ENCODE measurements around the gene DTNB.

DNA sequence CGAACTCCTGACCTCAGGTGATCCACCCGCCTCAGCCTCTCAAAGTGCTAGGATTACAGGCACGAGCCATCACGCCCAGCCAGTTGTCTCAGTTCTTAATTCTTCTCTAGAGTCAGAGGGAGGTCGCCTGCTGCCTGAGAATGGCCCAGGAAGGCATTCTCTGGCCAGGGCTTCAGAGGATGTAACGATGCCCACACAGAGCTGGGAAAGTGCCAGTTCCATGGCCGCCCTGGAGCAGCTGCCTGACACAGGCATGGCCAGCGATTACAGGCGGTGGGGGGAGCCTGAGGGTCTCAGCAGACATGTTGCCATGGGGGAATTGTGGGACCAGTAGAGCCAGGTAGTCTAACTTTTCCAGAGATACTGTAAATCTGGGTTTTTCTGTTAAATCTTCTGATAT, 306.1 kb downstream of the DTNB start:
- TF ChIP-seq, protein P1, sequence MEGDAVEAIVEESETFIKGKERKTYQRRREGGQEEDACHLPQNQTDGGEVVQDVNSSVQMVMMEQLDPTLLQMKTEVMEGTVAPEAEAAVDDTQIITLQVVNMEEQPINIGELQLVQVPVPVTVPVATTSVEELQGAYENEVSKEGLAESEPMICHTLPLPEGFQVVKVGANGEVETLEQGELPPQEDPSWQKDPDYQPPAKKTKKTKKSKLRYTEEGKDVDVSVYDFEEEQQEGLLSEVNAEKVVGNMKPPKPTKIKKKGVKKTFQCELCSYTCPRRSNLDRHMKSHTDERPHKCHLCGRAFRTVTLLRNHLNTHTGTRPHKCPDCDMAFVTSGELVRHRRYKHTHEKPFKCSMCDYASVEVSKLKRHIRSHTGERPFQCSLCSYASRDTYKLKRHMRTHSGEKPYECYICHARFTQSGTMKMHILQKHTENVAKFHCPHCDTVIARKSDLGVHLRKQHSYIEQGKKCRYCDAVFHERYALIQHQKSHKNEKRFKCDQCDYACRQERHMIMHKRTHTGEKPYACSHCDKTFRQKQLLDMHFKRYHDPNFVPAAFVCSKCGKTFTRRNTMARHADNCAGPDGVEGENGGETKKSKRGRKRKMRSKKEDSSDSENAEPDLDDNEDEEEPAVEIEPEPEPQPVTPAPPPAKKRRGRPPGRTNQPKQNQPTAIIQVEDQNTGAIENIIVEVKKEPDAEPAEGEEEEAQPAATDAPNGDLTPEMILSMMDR (IDR thresholded peaks at IDR 0.05), result no peak
- no peak for TF ChIP-seq POLR2A (IDR thresholded peaks at IDR 0.05)

All from Peyer's patch (tissue), 4 donors.